B cell (primary cell): ENCODE measurements around the gene TUBGCP2.

ENCODE experiments used
- CTCF ChIP-seq: fragments of 200-600 bp; IDR thresholded peaks from one replicate; pipeline ENCODE4 v1.8.0; 2022; ENCODE audit warnings: antibody characterized with exemption, mild to moderate bottlenecking
- EZH2 ChIP-seq: IDR thresholded peaks from 2 replicates; pipeline ENCODE4 v1.6.1; 2012; ENCODE audit warnings: borderline replicate concordance, low read depth, mild to moderate bottlenecking, moderate library complexity, low read length; ENCODE audit not compliant: insufficient read depth, poor library complexity, severe bottlenecking

GRCh38 chr10:133275684-133276092, 33.0 kb downstream of the TUBGCP2 start:
- TF ChIP-seq CTCF (peak; percentile 52), EZH2 (no peak)
